ENCODE results near the gene DCBLD1. TPM values are rescaled to one million over a fixed set of nuclear protein-coding genes. Genes with fewer than 3 reads are reported as not detected.

DCBLD1 gene
- total and polyA plus RNA-seq, 4 donors: 10.0 to 38.1 (median 13.0) TPM

DNA sequence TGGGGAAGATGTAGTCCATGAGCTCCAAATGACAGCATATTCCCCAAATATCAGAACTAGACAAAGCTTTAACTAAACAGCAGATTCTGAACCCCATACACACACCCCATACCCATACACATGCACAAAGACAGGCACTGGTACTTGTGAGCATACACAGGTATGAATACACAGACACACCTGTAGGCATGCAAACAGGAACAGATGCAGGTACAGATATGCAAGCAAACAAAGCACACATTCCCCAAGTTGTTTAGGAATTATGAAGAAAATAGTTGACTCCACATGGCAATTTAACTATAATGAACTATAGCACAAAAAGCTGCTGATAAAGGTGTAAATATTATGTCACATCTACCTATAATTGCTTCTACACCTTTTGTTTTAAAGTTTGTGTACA lies 103.2 kb downstream of the DCBLD1 start:
- H3K9ac ChIP-seq (ENCODE audit: insufficient read depth in 1 of 2, low read length in 2 of 2): no peak overlapping the region
- no peaks in the 10 kb centered on the region for H3K27me3 ChIP-seq (ENCODE audit: control insufficient read depth in 3 of 3, insufficient read depth in 3 of 3, low read length in 2 of 3)
- DNase-seq (no peak), ATAC-seq (ENCODE audit: insufficient read depth, low FRiP score) (no peak)
- H3K4me3 ChIP-seq: no peak overlapping the region
- no peak overlapping the region for H3K27ac ChIP-seq (ENCODE audit: low read depth in 1 of 2, low read length in 1 of 2)
- peaks cover 0 to 23% (median 9%) of the 10 kb centered on the region in 4 donors for H3K36me3 ChIP-seq (ENCODE audit: control insufficient read depth in 4 of 4, insufficient read depth in 4 of 4, low read length in 4 of 4)
- peaks cover 0 to 2% (median 0%) of the 10 kb centered on the region in 4 donors for H3K9me3 ChIP-seq (ENCODE audit: control insufficient read depth in 4 of 4, insufficient read depth in 3 of 4, low read length in 3 of 4)
- TF ChIP-seq, protein P1, sequence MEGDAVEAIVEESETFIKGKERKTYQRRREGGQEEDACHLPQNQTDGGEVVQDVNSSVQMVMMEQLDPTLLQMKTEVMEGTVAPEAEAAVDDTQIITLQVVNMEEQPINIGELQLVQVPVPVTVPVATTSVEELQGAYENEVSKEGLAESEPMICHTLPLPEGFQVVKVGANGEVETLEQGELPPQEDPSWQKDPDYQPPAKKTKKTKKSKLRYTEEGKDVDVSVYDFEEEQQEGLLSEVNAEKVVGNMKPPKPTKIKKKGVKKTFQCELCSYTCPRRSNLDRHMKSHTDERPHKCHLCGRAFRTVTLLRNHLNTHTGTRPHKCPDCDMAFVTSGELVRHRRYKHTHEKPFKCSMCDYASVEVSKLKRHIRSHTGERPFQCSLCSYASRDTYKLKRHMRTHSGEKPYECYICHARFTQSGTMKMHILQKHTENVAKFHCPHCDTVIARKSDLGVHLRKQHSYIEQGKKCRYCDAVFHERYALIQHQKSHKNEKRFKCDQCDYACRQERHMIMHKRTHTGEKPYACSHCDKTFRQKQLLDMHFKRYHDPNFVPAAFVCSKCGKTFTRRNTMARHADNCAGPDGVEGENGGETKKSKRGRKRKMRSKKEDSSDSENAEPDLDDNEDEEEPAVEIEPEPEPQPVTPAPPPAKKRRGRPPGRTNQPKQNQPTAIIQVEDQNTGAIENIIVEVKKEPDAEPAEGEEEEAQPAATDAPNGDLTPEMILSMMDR (IDR thresholded peaks at IDR 0.05; ENCODE audit: control extremely low read depth, extremely low read depth): no peak
- no peaks in the 10 kb centered on the region for H3K4me1 ChIP-seq (ENCODE audit: control insufficient read depth in 5 of 5, insufficient read depth in 5 of 5, low read length in 5 of 5)

DNA sequence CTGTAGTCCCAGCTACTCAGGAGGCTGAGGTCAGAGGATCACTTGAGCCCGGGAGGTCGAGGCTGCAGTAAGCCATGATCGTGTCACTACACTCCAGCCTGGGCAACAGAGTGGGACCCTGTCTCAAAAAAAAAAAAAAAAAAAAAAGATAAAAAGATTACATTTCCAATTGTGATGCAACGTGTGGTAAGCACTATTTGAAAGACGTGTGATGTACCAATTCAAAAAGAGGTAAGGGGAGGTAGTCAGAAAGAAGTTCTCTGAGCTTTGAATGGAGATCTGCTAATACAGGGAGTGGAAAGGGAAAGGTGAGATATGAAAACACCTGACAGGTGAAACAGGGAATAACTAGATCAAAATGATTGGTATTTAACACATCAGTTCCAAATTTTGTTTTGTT lies 108.0 kb downstream of the DCBLD1 start:
- peaks cover 0 to 7% (median 0%) of the 10 kb centered on the region in 5 donors for H3K4me1 ChIP-seq (ENCODE audit: control insufficient read depth in 5 of 5, insufficient read depth in 5 of 5, low read length in 5 of 5)
- peaks cover 0 to 21% (median 8%) of the 10 kb centered on the region in 4 donors for H3K36me3 ChIP-seq (ENCODE audit: control insufficient read depth in 4 of 4, insufficient read depth in 4 of 4, low read length in 4 of 4)
- TF ChIP-seq, protein P1 (IDR thresholded peaks at IDR 0.05; ENCODE audit: control extremely low read depth, extremely low read depth): no peak
- DNase-seq: no peak
- H3K4me3 ChIP-seq: no peak overlapping the region
- no peak overlapping the region for H3K27ac ChIP-seq (ENCODE audit: low read depth in 1 of 2, low read length in 1 of 2)
- ATAC-seq (ENCODE audit: insufficient read depth, low FRiP score): no peak
- H3K9ac ChIP-seq (ENCODE audit: insufficient read depth in 1 of 2, low read length in 2 of 2): no peak overlapping the region
- 88 to 90% methylated on average over 5 of the region's 5 CpGs for WGBS, 2 donors
- no peaks in the 10 kb centered on the region for H3K9me3 ChIP-seq (ENCODE audit: control insufficient read depth in 4 of 4, insufficient read depth in 3 of 4, low read length in 3 of 4)
- no peaks in the 10 kb centered on the region for H3K27me3 ChIP-seq (ENCODE audit: control insufficient read depth in 3 of 3, insufficient read depth in 3 of 3, low read length in 2 of 3)

DNA sequence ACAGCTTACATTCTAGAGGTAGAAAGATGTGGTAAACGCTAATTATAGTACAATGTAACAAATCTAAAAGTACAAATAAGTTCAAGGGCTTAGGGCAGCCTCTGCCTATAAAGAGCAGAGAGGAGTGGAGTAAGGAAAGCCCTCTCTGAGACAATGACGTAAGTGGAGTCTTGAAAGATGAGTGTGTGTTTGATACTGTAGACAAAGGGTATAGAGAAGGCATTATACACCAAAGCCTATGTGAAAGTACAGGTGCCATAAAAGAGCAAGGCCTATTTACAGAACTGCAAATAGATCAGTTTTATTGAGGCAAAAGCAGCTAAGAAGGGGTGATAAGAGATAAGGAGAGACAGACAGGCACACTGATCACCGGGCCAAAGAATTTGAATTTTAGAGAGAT lies 108.9 kb downstream of the DCBLD1 start:
- peaks cover 0 to 25% (median 7%) of the 10 kb centered on the region in 4 donors for H3K36me3 ChIP-seq (ENCODE audit: control insufficient read depth in 4 of 4, insufficient read depth in 4 of 4, low read length in 4 of 4)
- no peaks in the 10 kb centered on the region for H3K9me3 ChIP-seq (ENCODE audit: control insufficient read depth in 4 of 4, insufficient read depth in 3 of 4, low read length in 3 of 4)
- no peak for DNase-seq
- WGBS, 2 donors: 89 to 96% methylated on average over 3 of the region's 3 CpGs
- no peak overlapping the region for H3K27ac ChIP-seq (ENCODE audit: low read depth in 1 of 2, low read length in 1 of 2)
- H3K9ac ChIP-seq (ENCODE audit: insufficient read depth in 1 of 2, low read length in 2 of 2): no peak overlapping the region
- TF ChIP-seq, protein P1 (IDR thresholded peaks at IDR 0.05; ENCODE audit: control extremely low read depth, extremely low read depth): no peak
- peaks cover 0 to 7% (median 0%) of the 10 kb centered on the region in 5 donors for H3K4me1 ChIP-seq (ENCODE audit: control insufficient read depth in 5 of 5, insufficient read depth in 5 of 5, low read length in 5 of 5)
- no peak for ATAC-seq (ENCODE audit: insufficient read depth, low FRiP score)
- H3K27me3 ChIP-seq (ENCODE audit: control insufficient read depth in 3 of 3, insufficient read depth in 3 of 3, low read length in 2 of 3): no peaks in the 10 kb centered on the region
- H3K4me3 ChIP-seq: no peak overlapping the region

Data from lung (tissue), 12 donors.